WTC11 (cell line): ENCODE data around the gene SAMD4A. TPM values are rescaled to one million over a fixed set of nuclear protein-coding genes. Genes with fewer than 3 reads are reported as not detected.

Source experiments
- ATAC-seq: fragments of 200-7000 bp; cut with Tn5 transposase; 2 replicates; pipeline ENCODE4 v1.10.0; 2021; ENCODE audit warnings: mild to moderate bottlenecking, moderate library complexity
- CTCF ChIA-PET: fragments of 300-600 bp; sonication (Branson Sonifier 250); formaldehyde crosslinking; loops from one replicate; lab custom pipeline; 2021; ENCODE audit warnings: antibody characterized with exemption; lab: Charles Lee
- POLR2A ChIA-PET: fragments of 350-600 bp; sonication (Branson Sonifier 250); formaldehyde crosslinking; loops from one replicate; lab custom pipeline; 2021; ENCODE audit warnings: antibody characterized with exemption; lab: Charles Lee
- DNase-seq: peaks from one replicate; pipeline ENCODE4 v3.0.0; 2021; ENCODE audit warnings: low spot score
- H3K27ac Mint-ChIP-seq: 2 replicates; pipeline ENCODE4 v1.8.0; 2021; ENCODE audit warnings: mixed read lengths
- H3K27me3 Mint-ChIP-seq: 2 replicates; pipeline ENCODE4 v1.8.0; 2021; ENCODE audit warnings: low read depth, mild to moderate bottlenecking, moderate library complexity, mixed read lengths
- H3K36me3 Mint-ChIP-seq: 2 replicates; pipeline ENCODE4 v1.8.0; 2021; ENCODE audit warnings: mixed read lengths
- H3K4me1 Mint-ChIP-seq: 2 replicates; pipeline ENCODE4 v1.8.0; 2022; ENCODE audit warnings: mixed read lengths
- H3K4me3 Mint-ChIP-seq: 2 replicates; pipeline ENCODE4 v1.8.0; 2021; ENCODE audit warnings: mild to moderate bottlenecking, moderate library complexity, mixed read lengths
- H3K9me3 Mint-ChIP-seq: 2 replicates; pipeline ENCODE4 v1.8.0; 2021; ENCODE audit warnings: mixed read lengths
- CDX4 ChIP-seq: fragments of 250-450 bp; sonication (Bioruptor Pico); IDR thresholded peaks from 2 replicates; pipeline ENCODE4 v1.9.0; 2021; ENCODE audit warnings: moderate library complexity, mild to moderate bottlenecking, inconsistent platforms, borderline replicate concordance
- CREM ChIP-seq: sonication (generic); formaldehyde crosslinking; IDR thresholded peaks from 2 replicates; pipeline ENCODE4 v1.8.1; 2022; ENCODE audit warnings: mild to moderate bottlenecking, missing genetic modification reagents, moderate library complexity
- ESRRA ChIP-seq: sonication (generic); formaldehyde crosslinking; IDR thresholded peaks from 2 replicates; pipeline ENCODE4 v1.8.1; 2022; ENCODE audit warnings: mild to moderate bottlenecking, missing genetic modification reagents, borderline replicate concordance
- FOXJ3 ChIP-seq: sonication (generic); formaldehyde crosslinking; IDR thresholded peaks from 2 replicates; pipeline ENCODE4 v1.9.0; 2021; ENCODE audit warnings: missing genetic modification reagents, mild to moderate bottlenecking, borderline replicate concordance
- FOXP4 ChIP-seq: sonication (generic); formaldehyde crosslinking; IDR thresholded peaks from 2 replicates; pipeline ENCODE4 v1.8.0; 2022; ENCODE audit warnings: mild to moderate bottlenecking, missing genetic modification reagents
- NR3C1 ChIP-seq: sonication (generic); formaldehyde crosslinking; conservative IDR thresholded peaks from 2 replicates; pipeline ENCODE4 v1.8.1; 2023; ENCODE audit warnings: low read depth, mild to moderate bottlenecking, missing genetic modification reagents
- OVOL2 ChIP-seq: fragments of 250-450 bp; sonication (Bioruptor Pico); IDR thresholded peaks from 2 replicates; pipeline ENCODE4 v1.9.0; 2021; ENCODE audit warnings: mild to moderate bottlenecking, borderline replicate concordance
- PRRX2 ChIP-seq: fragments of 250-450 bp; sonication (Bioruptor Pico); IDR thresholded peaks from 2 replicates; pipeline ENCODE4 v1.8.0; 2021; ENCODE audit warnings: mild to moderate bottlenecking
- RELA ChIP-seq: sonication (generic); formaldehyde crosslinking; IDR thresholded peaks from 2 replicates; pipeline ENCODE4 v1.8.1; 2022; ENCODE audit warnings: missing genetic modification reagents, mild to moderate bottlenecking, borderline replicate concordance
- SOX15 ChIP-seq: fragments of 250-450 bp; sonication (Bioruptor Pico); IDR thresholded peaks from 2 replicates; pipeline ENCODE4 v1.9.0; 2021; ENCODE audit warnings: mild to moderate bottlenecking
- SP1 ChIP-seq: sonication (generic); formaldehyde crosslinking; conservative IDR thresholded peaks from 2 replicates; pipeline ENCODE4 v1.8.1; 2022; ENCODE audit warnings: missing genetic modification reagents
- STAT6 ChIP-seq: sonication (generic); formaldehyde crosslinking; conservative IDR thresholded peaks from 2 replicates; pipeline ENCODE4 v1.8.1; 2023; ENCODE audit warnings: mild to moderate bottlenecking, low read depth, missing genetic modification reagents, moderate library complexity
- ZNF121 ChIP-seq: sonication (generic); formaldehyde crosslinking; IDR thresholded peaks from 2 replicates; pipeline ENCODE4 v1.8.0; 2023; ENCODE audit warnings: missing genetic modification reagents
- total RNA-seq: library from RNA; stranded (reverse); gene quantifications from 3 replicates; pipeline ENCODE4 v1.2.3, GENCODE V29; 2021
- TF ChIP-seq, protein P1 (sequence below): fragments of 250-450 bp; sonication (Bioruptor Pico); IDR thresholded peaks from 2 replicates; pipeline ENCODE4 v1.8.0; 2021; ENCODE audit warnings: mild to moderate bottlenecking
- TF ChIP-seq, protein P2 (sequence below): sonication (generic); formaldehyde crosslinking; IDR thresholded peaks from 2 replicates; pipeline ENCODE4 v1.8.0; 2022; ENCODE audit warnings: missing genetic modification reagents
- TF ChIP-seq, protein P3 (sequence below): fragments of 250-450 bp; sonication (Bioruptor Pico); IDR thresholded peaks from 2 replicates; pipeline ENCODE4 v1.9.0; 2021; ENCODE audit warnings: mild to moderate bottlenecking, borderline replicate concordance
- TF ChIP-seq, protein P4 (sequence below): sonication (generic); formaldehyde crosslinking; IDR thresholded peaks from 2 replicates; pipeline ENCODE4 v1.8.1; 2023; ENCODE audit warnings: mild to moderate bottlenecking, missing genetic modification reagents, moderate library complexity

SAMD4A gene
- total RNA-seq, 1 experiment from 2014 or later, result 6.0 TPM

- no peak for TF ChIP-seq FOXP4 (CRISPR knock-in tag)
- TF ChIP-seq, protein P1, sequence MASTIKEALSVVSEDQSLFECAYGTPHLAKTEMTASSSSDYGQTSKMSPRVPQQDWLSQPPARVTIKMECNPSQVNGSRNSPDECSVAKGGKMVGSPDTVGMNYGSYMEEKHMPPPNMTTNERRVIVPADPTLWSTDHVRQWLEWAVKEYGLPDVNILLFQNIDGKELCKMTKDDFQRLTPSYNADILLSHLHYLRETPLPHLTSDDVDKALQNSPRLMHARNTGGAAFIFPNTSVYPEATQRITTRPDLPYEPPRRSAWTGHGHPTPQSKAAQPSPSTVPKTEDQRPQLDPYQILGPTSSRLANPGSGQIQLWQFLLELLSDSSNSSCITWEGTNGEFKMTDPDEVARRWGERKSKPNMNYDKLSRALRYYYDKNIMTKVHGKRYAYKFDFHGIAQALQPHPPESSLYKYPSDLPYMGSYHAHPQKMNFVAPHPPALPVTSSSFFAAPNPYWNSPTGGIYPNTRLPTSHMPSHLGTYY (CRISPR knock-in tag), result no peak
- TF ChIP-seq, protein P2, sequence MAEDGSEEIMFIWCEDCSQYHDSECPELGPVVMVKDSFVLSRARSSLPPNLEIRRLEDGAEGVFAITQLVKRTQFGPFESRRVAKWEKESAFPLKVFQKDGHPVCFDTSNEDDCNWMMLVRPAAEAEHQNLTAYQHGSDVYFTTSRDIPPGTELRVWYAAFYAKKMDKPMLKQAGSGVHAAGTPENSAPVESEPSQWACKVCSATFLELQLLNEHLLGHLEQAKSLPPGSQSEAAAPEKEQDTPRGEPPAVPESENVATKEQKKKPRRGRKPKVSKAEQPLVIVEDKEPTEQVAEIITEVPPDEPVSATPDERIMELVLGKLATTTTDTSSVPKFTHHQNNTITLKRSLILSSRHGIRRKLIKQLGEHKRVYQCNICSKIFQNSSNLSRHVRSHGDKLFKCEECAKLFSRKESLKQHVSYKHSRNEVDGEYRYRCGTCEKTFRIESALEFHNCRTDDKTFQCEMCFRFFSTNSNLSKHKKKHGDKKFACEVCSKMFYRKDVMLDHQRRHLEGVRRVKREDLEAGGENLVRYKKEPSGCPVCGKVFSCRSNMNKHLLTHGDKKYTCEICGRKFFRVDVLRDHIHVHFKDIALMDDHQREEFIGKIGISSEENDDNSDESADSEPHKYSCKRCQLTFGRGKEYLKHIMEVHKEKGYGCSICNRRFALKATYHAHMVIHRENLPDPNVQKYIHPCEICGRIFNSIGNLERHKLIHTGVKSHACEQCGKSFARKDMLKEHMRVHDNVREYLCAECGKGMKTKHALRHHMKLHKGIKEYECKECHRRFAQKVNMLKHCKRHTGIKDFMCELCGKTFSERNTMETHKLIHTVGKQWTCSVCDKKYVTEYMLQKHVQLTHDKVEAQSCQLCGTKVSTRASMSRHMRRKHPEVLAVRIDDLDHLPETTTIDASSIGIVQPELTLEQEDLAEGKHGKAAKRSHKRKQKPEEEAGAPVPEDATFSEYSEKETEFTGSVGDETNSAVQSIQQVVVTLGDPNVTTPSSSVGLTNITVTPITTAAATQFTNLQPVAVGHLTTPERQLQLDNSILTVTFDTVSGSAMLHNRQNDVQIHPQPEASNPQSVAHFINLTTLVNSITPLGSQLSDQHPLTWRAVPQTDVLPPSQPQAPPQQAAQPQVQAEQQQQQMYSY (CRISPR knock-in tag), result no peak
Observed at GRCh38 chr14:54688229-54688628, 121.3 kb downstream of the SAMD4A start (continued).

GRCh38 chr14:54689928-54690327, 123.0 kb downstream of the SAMD4A start:
- H3K27ac Mint-ChIP-seq, result no peak overlapping the region
- ChIA-PET POLR2A (interaction anchor here (1.6 kb wide), 1 partner anchor 124 kb away, joined by 5 read pairs; no protein-coding TSS in a partner anchor), CTCF (interaction anchor here (0.8 to 3.2 kb wide), 5 partner anchors 14 to 84 kb away, joined by 4 to 31 read pairs (median 5); no protein-coding TSS in a partner anchor)
- H3K36me3 Mint-ChIP-seq, result no peaks in the 10 kb centered on the region
- no peaks in the 10 kb centered on the region for H3K27me3 Mint-ChIP-seq
- DNase-seq (no peak), ATAC-seq (no peak)
- no peaks in the 10 kb centered on the region; the same call in 1 of the 2 replicates for H3K9me3 Mint-ChIP-seq
- H3K4me1 Mint-ChIP-seq, result peaks cover 24% of the 10 kb centered on the region
- no peak overlapping the region for H3K4me3 Mint-ChIP-seq
- TF ChIP-seq SP1 (CRISPR knock-in tag) (no peak), FOXJ3 (CRISPR knock-in tag) (no peak), NR3C1 (CRISPR knock-in tag) (no peak), CDX4 (CRISPR knock-in tag) (no peak), RELA (no peak), CREM (CRISPR knock-in tag) (no peak), SOX15 (no peak), FOXP4 (CRISPR knock-in tag) (no peak), OVOL2 (CRISPR knock-in tag) (no peak), ESRRA (CRISPR knock-in tag) (no peak), STAT6 (CRISPR knock-in tag) (no peak), PRRX2 (CRISPR knock-in tag) (no peak), ZNF121 (no peak)
- TF ChIP-seq, protein P3, sequence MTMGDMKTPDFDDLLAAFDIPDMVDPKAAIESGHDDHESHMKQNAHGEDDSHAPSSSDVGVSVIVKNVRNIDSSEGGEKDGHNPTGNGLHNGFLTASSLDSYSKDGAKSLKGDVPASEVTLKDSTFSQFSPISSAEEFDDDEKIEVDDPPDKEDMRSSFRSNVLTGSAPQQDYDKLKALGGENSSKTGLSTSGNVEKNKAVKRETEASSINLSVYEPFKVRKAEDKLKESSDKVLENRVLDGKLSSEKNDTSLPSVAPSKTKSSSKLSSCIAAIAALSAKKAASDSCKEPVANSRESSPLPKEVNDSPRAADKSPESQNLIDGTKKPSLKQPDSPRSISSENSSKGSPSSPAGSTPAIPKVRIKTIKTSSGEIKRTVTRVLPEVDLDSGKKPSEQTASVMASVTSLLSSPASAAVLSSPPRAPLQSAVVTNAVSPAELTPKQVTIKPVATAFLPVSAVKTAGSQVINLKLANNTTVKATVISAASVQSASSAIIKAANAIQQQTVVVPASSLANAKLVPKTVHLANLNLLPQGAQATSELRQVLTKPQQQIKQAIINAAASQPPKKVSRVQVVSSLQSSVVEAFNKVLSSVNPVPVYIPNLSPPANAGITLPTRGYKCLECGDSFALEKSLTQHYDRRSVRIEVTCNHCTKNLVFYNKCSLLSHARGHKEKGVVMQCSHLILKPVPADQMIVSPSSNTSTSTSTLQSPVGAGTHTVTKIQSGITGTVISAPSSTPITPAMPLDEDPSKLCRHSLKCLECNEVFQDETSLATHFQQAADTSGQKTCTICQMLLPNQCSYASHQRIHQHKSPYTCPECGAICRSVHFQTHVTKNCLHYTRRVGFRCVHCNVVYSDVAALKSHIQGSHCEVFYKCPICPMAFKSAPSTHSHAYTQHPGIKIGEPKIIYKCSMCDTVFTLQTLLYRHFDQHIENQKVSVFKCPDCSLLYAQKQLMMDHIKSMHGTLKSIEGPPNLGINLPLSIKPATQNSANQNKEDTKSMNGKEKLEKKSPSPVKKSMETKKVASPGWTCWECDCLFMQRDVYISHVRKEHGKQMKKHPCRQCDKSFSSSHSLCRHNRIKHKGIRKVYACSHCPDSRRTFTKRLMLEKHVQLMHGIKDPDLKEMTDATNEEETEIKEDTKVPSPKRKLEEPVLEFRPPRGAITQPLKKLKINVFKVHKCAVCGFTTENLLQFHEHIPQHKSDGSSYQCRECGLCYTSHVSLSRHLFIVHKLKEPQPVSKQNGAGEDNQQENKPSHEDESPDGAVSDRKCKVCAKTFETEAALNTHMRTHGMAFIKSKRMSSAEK, result no peak
- TF ChIP-seq, protein P4, sequence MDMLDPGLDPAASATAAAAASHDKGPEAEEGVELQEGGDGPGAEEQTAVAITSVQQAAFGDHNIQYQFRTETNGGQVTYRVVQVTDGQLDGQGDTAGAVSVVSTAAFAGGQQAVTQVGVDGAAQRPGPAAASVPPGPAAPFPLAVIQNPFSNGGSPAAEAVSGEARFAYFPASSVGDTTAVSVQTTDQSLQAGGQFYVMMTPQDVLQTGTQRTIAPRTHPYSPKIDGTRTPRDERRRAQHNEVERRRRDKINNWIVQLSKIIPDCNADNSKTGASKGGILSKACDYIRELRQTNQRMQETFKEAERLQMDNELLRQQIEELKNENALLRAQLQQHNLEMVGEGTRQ (CRISPR knock-in tag), result no peak
